Measurements from ENCODE around the gene PRH2.

- no peak for TF ChIP-seq CTCF (IDR thresholded peaks at IDR 0.05; ENCODE audit: poor library complexity)
- no peak for TF ChIP-seq EZH2 (IDR thresholded peaks at IDR 0.05; ENCODE audit: borderline replicate concordance)
Observed at GRCh38 chr12:10957741-10958140, 28.7 kb downstream of the PRH2 start.
